ENCODE measurements around the gene SYT14.

DNA sequence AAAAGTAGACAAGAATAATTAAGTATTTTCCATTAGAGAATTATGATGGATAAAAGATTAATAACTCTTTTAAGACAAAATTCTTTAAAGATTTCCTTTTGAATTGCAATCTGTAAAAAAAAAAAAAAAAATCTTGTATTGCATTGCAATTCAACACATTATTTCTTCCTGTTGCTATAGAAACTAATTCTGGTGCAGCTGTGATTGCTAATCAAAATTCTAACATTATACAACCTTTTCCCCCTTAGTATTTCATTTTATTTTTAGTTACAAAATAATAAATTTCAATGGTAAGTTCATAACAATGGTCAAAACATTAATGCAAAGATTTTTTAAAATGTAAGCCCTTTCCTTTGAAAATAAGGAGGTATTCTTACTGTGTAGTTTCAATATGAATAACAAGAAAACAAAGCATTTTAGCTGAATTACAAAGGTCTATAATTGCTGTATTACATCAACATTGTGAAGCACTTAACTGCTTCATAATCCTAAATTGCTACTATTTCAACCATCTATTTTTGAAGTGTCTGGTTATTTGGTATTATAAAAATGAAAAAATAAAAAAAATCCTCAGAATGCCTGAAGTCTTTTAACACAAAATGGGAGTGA is 135.0 kb downstream of the SYT14 start:
- TF ChIP-seq, protein P1, sequence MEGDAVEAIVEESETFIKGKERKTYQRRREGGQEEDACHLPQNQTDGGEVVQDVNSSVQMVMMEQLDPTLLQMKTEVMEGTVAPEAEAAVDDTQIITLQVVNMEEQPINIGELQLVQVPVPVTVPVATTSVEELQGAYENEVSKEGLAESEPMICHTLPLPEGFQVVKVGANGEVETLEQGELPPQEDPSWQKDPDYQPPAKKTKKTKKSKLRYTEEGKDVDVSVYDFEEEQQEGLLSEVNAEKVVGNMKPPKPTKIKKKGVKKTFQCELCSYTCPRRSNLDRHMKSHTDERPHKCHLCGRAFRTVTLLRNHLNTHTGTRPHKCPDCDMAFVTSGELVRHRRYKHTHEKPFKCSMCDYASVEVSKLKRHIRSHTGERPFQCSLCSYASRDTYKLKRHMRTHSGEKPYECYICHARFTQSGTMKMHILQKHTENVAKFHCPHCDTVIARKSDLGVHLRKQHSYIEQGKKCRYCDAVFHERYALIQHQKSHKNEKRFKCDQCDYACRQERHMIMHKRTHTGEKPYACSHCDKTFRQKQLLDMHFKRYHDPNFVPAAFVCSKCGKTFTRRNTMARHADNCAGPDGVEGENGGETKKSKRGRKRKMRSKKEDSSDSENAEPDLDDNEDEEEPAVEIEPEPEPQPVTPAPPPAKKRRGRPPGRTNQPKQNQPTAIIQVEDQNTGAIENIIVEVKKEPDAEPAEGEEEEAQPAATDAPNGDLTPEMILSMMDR (conservative IDR thresholded peaks at IDR 0.05; ENCODE audit: low read depth, low read length): no peak
- TF ChIP-seq POLR2A (IDR thresholded peaks at IDR 0.05; ENCODE audit: low read depth, low read length): no peak
